GM12878 (cell line): ENCODE results near the gene SLC2A9.

Source experiments
- BCL11A ChIP-seq: IDR thresholded peaks from 2 replicates; pipeline ENCODE4 v1.6.1; 2011; ENCODE audit warnings: low read depth, low read length
- CHD4 ChIP-seq: fragments of 200-600 bp; sonication (generic); IDR thresholded peaks from 2 replicates; pipeline ENCODE4 v1.6.1; 2016; ENCODE audit warnings: mild to moderate bottlenecking
- POLR2A ChIP-seq: IDR thresholded peaks from 2 replicates; pipeline ENCODE4 v1.6.1; 2011; ENCODE audit warnings: low read depth, mild to moderate bottlenecking, low read length

DNA sequence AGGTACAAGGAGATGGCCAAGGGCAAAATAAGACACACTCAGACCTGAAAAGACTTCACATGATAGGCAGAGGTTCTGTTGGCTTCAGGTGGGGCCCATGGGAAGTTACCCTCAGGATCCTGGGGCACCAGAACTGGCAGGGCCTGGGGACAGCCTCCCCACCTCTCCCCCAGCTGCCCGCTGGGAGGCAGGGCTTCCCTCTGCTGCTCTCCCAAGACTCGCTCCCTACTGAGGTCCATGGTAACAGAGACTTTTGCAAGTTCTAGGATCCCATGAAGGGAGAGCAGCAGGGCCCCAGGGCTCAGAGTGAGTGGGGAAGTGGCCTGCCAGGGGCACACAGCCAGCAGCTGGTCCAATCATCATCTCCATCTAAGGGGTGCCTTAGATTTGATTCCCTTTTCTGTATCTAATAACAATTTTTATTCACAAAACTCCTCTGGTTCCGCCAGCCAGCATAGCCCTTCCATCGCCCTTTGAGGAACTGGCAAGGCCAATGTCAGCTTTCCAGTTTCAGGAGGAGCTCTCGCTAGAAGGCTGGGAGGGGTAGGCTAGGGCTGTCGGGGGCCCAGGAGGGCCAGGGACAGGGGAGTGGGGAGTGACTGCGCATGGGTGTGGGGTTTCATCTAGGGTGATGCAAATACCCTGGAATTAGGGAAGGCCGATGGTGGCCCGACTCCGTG lies 78.2 kb downstream of the SLC2A9 start:
- no peak for TF ChIP-seq CHD4
- TF ChIP-seq POLR2A, result no peak
- TF ChIP-seq BCL11A, result no peak
